ENCODE measurements around the gene PHKG2.
A peak's percentile ranks its signal among the peaks of the same experiment; 100 is the strongest.

The PHKG2 gene

GRCh38 chr16:30761427-30761927, 13.3 kb downstream of the PHKG2 start:
- peaks cover 28% of the 10 kb centered on the region for H3K79me2 ChIP-seq (ENCODE audit: insufficient read depth, low read length)
- H3K9me3 ChIP-seq (ENCODE audit: insufficient read depth, low read depth, low read length), result no peaks in the 10 kb centered on the region
- H2AFZ ChIP-seq (ENCODE audit: low read length), result peak overlapping the region; percentile 88
- H3K9ac ChIP-seq (ENCODE audit: low read depth, low read length, poor library complexity, severe bottlenecking), result peak overlapping the region; percentile 56
- no peaks in the 10 kb centered on the region for H3F3A ChIP-seq (ENCODE audit: low read depth)
- H3K4me3 ChIP-seq (ENCODE audit: low read length, poor library complexity, severe bottlenecking), result peak overlapping the region; percentile 87
- no peaks in the 10 kb centered on the region for H3K27me3 ChIP-seq (ENCODE audit: insufficient read depth, low read length, poor library complexity, severe bottlenecking)
- H3K9me2 ChIP-seq (replicated peaks; ENCODE audit: low read depth, low read length), result no peaks in the 10 kb centered on the region
- H4K20me1 ChIP-seq (ENCODE audit: insufficient read depth, low read length, poor library complexity, severe bottlenecking), result peaks cover 22% of the 10 kb centered on the region
- H3K4me1 ChIP-seq (ENCODE audit: insufficient read depth, low read length, poor library complexity, severe bottlenecking), result peaks cover 23% of the 10 kb centered on the region
- peaks cover 25% of the 10 kb centered on the region; the same call in 1 of the 2 replicates for H3K36me3 ChIP-seq (ENCODE audit: insufficient read depth, low read length)
- TF ChIP-seq EZH2phosphoT487 (IDR thresholded peaks at IDR 0.05; ENCODE audit: borderline replicate concordance), result no peak
- TF ChIP-seq CTCF (conservative IDR thresholded peaks at IDR 0.05; ENCODE audit: low read length), result no peak
- peak overlapping the region; percentile 80 for H3K4me2 ChIP-seq (ENCODE audit: low read depth, low read length, poor library complexity, severe bottlenecking)

- H3K4me2 ChIP-seq (ENCODE audit: low read depth, low read length, poor library complexity, severe bottlenecking), result peak within 1 kb of the TSS; percentile 88
- H3K27me3 ChIP-seq (ENCODE audit: insufficient read depth, low read length, poor library complexity, severe bottlenecking), result no peaks in the 10 kb centered on the region
- H3K79me2 ChIP-seq (ENCODE audit: insufficient read depth, low read length), result peaks cover 28% of the 10 kb centered on the region
- peaks cover 23% of the 10 kb centered on the region for H3K4me1 ChIP-seq (ENCODE audit: insufficient read depth, low read length, poor library complexity, severe bottlenecking)
- TF ChIP-seq EZH2phosphoT487 (IDR thresholded peaks at IDR 0.05; ENCODE audit: borderline replicate concordance) (no peak), CTCF (conservative IDR thresholded peaks at IDR 0.05; ENCODE audit: low read length) (no peak)
- H3K9me2 ChIP-seq (replicated peaks; ENCODE audit: low read depth, low read length), result no peaks in the 10 kb centered on the region
- peaks cover 32% of the 10 kb centered on the region; the same call in 1 of the 2 replicates for H3K36me3 ChIP-seq (ENCODE audit: insufficient read depth, low read length)
- peak within 1 kb of the TSS; percentile 86 for H3K9ac ChIP-seq (ENCODE audit: low read depth, low read length, poor library complexity, severe bottlenecking)
- H3K9me3 ChIP-seq (ENCODE audit: insufficient read depth, low read depth, low read length), result no peaks in the 10 kb centered on the region
- H3F3A ChIP-seq (ENCODE audit: low read depth), result no peaks in the 10 kb centered on the region
- H3K4me3 ChIP-seq (ENCODE audit: low read length, poor library complexity, severe bottlenecking), result peak within 1 kb of the TSS; percentile 87
- H2AFZ ChIP-seq (ENCODE audit: low read length), result peak within 1 kb of the TSS; percentile 88
- peaks cover 22% of the 10 kb centered on the region for H4K20me1 ChIP-seq (ENCODE audit: insufficient read depth, low read length, poor library complexity, severe bottlenecking)
Measured at GRCh38 chr16:30761928-30762902, 14.0 kb downstream of the PHKG2 start, which contains the start of the genes CFAP119 and RNF40. TSS of gene CFAP119 (minus strand) at chr16:30762062. CDS start at chr16:30761748, 314 bp downstream. TSS of gene RNF40 (plus strand) at chr16:30762322. CDS start at chr16:30762546, 224 bp downstream.

- no peak overlapping the region for H2AFZ ChIP-seq (ENCODE audit: low read length)
- peak overlapping the region; percentile 88 for H3K4me2 ChIP-seq (ENCODE audit: low read depth, low read length, poor library complexity, severe bottlenecking)
- no peak for TF ChIP-seq CTCF (conservative IDR thresholded peaks at IDR 0.05; ENCODE audit: low read length)
- no peak for TF ChIP-seq EZH2phosphoT487 (IDR thresholded peaks at IDR 0.05; ENCODE audit: borderline replicate concordance)
- peak overlapping the region; percentile 86 for H3K9ac ChIP-seq (ENCODE audit: low read depth, low read length, poor library complexity, severe bottlenecking)
- peak overlapping the region; percentile 87 for H3K4me3 ChIP-seq (ENCODE audit: low read length, poor library complexity, severe bottlenecking)
- no peaks in the 10 kb centered on the region for H3F3A ChIP-seq (ENCODE audit: low read depth)
- no peaks in the 10 kb centered on the region for H3K9me3 ChIP-seq (ENCODE audit: insufficient read depth, low read depth, low read length)
- no peaks in the 10 kb centered on the region for H3K9me2 ChIP-seq (replicated peaks; ENCODE audit: low read depth, low read length)
- H3K36me3 ChIP-seq (ENCODE audit: insufficient read depth, low read length), result peaks cover 42% of the 10 kb centered on the region; the same call in 1 of the 2 replicates
- peaks cover 28% of the 10 kb centered on the region for H3K79me2 ChIP-seq (ENCODE audit: insufficient read depth, low read length)
- no peaks in the 10 kb centered on the region for H3K27me3 ChIP-seq (ENCODE audit: insufficient read depth, low read length, poor library complexity, severe bottlenecking)
- peaks cover 22% of the 10 kb centered on the region for H4K20me1 ChIP-seq (ENCODE audit: insufficient read depth, low read length, poor library complexity, severe bottlenecking)
- H3K4me1 ChIP-seq (ENCODE audit: insufficient read depth, low read length, poor library complexity, severe bottlenecking), result peaks cover 23% of the 10 kb centered on the region
Measured at GRCh38 chr16:30762991-30763725, 14.9 kb downstream of the PHKG2 start.
